HK-2 (cell line): Measurements from ENCODE around the gene RYR1.
"Not testable (repeated sequence)": the region's sequence is repeated elsewhere in the genome, so short reads cannot be mapped to it uniquely, and the experiment has no call there.

Experiments
- DNase-seq: peaks from one replicate; pipeline ENCODE4 v3.0.0-alpha.2; 2018; ENCODE audit not compliant: unreplicated experiment

Gene RYR1

DNA sequence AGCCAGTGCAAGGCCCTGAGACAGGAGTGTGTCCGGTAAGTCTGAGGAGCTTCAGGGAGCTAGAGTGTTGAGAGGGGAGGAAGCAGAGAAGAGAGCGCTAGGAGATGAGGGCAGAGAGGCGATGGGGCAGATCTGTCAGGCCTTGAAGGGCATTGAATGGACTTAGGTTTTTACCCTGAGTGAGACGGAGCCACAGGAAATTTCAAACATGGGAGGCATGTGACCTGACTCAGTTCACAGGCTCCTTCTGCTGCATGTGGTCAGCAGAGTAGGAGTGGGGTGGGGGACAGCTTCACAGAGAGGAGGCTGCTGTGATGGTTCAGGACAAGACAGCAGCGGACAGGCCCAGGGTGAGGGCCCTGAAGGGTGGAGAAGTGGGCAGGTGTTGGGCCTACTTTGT is 33.1 kb upstream of the RYR1 start:
- no peak for DNase-seq

DNA sequence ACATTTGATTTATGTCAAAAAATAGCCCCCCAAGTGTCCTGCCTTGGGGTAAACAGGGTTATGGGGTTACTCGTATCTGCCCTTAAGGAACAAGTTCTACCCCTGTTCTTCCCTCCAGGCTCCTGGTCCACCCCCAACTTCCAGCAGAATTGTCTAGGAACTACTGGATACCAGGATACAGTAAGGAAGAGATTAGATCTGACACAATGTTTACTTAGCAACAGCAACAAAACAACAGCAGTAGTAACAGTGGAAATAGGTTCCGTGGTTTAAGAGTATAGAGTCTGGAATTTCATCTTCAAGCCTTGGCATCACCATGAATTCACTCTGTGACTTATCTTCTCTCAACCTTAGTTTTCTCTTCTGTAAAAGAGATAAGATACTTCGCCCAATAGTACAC is 32.3 kb upstream of the RYR1 start:
- no peak for DNase-seq

DNA sequence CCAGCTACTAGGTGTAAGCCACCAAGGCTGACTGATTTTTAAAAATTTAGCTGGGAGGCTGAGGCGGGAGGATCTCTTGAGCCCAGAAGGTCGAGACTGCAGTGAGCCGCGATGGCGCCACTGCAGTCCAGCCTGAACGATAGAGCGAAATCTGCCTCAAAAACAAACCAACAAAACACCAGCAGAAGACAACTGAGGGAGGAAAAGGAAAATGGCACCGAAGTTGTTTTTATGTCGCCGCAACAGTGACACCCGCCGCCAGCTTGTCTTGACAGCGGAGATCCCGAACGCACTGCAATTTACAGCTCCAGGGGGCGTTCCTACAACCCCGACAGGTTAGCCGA is 30.9 kb upstream of the RYR1 start:
- no peak for DNase-seq

DNA sequence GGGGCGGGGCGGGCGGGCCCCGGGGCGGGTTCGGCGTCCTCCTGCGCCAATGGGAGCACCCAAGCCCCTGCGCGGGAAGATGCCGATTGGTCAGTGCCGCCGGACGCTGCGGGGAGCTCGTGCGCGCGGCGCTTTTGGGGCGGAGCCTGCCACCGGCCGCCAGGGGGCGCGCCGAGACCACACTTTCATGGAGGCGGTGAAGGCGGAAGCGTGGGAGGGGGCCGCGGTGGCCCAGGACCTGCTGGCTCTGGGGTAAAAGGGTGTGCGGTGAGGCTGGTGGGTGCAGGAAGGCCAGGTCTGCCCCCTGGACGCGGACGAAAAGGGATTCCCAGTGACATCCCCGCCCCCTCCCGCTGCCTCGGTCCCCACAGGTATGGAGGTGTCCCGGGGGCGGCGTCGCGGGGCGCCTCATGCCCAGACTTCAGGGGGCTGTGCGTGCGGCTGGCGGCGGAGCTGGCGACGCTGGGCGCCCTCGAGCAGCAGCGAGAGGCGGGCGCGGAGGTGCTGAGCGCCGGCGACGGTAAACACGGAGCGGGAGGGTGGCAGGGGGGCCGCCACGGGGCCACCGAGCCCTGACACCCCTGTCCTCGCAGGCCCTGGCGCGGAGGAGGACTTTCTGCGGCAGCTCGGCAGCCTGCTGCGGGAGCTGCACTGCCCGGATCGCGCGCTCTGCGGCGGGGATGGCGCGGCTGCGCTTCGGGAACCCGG is 30.4 kb upstream of the RYR1 start, which contains the start of gene FAM98C:
Gene FAM98C (plus strand): TSS at position 127 of the 708 bp plus-strand sequence. CDS start 61 bp downstream, at position 188.
- DNase-seq = peak; percentile 99

DNA sequence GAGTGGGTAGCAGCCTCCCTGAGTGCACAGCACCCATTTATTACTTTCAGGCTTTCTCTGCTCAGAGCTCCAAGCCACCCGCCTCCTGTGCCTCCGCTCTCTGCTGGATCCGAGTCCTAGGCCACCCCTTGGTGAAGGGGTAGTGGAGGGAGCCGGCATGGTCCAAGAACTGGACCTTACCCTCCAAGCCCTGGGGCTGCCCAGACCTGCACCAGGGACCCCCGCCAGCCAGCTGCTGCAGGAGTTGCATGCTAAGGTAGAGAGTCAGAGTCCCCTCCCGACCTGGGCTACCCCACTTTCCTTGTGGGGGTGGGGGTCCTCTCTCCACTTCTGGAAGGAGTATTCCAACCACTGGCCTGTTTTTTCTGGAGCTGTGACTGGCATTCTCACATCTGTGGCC is 28.6 kb upstream of the RYR1 start:
- DNase-seq = no peak

DNA sequence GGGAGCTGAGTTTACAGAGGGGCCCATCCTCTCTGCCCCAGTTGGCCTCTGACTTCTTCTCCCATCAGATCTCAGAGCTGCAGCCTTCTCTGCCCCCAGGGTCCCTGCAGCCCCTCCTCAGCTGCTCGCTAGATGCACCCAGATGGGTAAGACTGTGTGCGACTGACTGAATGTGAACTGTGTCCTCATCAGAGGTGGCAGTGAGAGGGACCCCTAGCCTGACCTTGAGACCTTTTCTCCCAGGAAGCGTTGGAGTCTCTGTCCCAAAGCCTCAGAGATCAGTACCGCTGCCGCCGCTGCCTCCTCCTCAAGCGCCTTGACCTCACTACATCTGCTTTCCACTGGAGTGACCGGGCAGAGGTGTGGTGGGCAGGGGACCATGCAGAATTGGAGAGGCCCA is 28.2 kb upstream of the RYR1 start:
- DNase-seq = no peak

DNA sequence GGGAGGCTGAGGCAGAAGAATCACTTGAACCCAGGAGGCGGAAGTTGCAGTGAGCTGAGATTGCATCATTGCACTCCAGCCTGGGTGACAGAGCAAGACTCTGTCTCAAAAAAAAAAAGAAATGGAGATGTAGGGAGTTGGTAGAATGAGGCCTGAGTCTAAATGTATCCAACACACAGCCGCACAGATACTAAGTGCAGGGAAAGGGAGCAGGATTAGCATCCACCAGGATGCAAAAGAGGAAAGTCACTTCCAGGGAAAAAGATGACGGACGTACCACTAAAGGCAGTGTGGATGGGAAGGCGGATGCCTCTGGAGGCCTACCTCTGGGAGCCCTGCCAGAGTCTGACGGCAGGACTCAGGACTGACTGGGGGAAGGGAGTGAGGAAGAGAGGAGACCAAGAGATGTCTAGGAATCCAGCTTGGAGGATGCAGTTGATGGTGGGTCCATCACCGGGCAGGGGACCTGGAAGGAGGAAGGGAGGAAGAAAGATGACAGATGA is 23.8 kb upstream of the RYR1 start:
- no peak for DNase-seq

DNA sequence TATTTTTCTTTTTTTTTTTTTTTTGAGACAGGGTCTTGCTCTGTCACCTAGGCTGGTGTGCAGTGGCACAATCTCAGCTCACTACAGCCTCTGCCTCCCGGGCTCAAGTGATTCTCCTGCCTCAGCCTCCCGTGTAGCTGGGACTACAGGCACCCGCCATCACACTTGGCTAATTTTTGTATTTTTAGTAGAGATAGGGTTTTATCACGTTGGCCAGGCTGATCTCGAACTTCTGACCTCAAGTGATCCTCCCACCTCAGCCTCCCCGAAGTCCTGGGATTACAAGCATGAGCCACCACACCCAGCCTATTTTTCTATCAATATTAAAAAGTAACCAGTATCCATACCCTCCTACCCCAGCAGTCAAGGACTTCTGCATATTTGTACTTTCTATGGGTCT is 23.1 kb upstream of the RYR1 start:
- DNase-seq = not testable (repeated sequence)

DNA sequence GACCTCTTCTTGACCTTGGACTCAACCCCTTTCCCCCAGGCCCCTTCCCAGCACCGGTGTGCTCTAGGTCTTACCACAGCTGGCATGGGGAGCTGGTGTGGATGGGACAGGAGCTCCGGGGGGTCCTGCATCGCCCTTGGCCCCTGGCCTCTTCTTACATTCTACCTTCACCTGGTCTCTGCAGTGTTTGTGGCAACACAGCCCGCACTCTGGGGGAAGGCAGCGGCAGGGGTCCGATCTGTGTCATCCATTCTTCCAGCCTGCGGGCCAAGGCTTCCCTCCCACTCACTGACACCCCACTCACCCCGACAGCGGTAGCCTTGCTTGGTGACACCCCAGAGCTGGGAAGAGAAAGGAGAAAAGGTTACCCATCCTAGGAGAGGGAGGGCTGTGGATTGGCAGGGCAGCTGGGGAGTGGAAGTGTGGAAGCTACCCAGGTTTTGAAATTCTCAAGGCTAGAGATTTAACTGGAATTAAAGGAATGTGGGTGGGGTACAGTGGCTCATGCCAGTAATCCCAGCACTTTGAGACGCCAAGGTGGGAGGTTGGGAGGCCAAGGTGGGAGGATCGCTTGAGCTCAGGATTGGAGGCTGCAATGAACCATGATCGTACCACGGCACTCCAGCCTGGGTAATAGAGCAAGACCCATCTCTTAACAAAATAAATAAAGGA is 22.3 kb upstream of the RYR1 start:
- no peak for DNase-seq

DNA sequence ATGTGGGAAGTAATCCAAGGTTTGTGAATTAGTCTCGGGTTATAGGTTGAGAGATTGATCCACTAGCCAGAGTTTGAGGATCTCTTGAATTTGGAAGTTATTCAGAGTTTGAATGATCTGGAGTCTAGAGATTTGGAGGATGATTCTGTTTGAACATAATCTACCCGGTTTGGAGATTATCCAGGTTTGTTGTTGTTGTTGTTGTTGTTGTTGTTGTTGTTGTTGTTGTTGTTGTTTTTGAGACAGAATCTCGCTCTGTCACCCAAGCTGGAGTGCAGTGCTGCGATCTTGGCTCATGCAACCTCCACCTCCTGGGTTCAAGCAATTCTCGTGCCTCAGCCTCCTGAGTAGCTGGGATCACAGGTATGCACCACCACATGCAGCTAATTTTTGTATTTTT is 21.6 kb upstream of the RYR1 start:
- not testable (repeated sequence) for DNase-seq

DNA sequence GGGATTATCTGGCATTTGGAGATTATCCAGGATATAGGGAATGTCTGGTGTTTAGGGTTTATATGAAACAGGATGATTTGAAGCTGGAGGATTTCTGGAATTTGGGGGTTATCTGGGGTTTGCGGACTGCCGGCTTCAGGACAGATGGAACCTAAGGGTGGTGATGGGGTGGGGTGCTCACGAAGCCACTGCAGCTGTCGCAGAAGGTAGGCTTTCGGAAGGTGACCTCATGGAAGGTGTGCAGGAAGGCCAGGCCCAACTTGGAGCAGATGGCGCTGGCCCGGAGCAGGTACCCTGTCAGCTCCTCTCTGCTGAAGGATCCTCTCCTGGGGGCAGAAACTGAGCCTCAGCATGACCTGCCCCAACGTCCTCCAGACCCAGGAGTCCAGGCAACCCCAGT is 21.0 kb upstream of the RYR1 start:
- DNase-seq = no peak

DNA sequence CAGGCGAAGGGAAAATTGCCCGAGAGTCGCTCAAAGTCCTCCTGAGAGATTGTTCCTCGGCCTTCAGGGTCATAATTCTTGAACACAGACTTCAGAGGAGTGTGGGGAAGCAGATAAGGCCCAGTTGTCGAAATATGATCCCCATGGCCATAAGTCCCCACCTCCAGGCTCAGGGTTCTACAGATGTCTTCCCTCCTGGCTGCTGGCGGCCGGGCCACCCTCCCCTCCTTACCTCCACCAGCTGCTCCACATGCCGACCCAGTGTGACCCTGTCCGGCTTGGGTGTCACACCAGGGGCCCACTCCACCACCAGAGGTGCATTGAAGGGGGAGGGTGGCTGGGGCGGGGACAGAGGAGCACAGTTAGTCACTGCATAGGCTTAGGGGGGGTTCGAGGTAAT is 20.5 kb upstream of the RYR1 start:
- no peak for DNase-seq

DNA sequence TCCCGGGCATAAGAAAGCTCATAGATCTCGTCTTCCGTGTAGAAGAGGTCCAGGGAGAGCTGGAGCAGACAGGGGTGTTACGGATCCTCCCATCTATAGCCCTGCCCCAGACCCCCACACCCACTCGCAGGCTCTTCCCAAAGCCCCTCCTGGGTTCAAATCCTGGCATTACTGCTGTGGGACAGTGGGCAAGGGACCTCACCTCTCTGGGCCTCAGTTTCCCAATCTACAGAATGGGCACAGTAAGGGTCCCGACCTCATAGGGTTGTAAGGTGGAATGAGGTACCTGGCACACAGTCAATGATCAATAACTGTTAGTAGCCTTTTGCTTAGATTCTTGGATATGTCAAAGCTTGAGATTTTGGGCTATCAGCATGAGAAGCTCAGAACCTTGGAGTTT is 20.1 kb upstream of the RYR1 start:
- no peak for DNase-seq

DNA sequence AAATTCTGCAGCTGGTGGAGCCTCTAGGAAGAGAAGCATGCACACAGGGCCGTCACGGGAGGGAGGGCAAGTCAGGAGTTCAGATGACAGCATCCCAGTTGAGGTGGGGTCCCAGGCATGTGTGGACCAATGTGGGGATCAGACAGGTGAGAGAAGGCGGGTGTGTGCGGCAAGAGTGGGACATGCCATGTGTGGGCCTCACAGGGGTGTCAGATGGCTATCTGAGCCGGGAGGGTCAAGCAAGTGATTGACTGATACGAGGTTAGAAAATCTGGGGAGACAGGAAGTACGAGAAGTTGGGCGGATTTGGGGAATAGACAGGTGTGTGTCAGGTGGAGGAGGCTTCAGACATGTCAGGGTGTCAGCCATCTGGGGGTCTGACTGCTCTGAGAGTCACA is 16.3 kb upstream of the RYR1 start:
- DNase-seq = no peak

DNA sequence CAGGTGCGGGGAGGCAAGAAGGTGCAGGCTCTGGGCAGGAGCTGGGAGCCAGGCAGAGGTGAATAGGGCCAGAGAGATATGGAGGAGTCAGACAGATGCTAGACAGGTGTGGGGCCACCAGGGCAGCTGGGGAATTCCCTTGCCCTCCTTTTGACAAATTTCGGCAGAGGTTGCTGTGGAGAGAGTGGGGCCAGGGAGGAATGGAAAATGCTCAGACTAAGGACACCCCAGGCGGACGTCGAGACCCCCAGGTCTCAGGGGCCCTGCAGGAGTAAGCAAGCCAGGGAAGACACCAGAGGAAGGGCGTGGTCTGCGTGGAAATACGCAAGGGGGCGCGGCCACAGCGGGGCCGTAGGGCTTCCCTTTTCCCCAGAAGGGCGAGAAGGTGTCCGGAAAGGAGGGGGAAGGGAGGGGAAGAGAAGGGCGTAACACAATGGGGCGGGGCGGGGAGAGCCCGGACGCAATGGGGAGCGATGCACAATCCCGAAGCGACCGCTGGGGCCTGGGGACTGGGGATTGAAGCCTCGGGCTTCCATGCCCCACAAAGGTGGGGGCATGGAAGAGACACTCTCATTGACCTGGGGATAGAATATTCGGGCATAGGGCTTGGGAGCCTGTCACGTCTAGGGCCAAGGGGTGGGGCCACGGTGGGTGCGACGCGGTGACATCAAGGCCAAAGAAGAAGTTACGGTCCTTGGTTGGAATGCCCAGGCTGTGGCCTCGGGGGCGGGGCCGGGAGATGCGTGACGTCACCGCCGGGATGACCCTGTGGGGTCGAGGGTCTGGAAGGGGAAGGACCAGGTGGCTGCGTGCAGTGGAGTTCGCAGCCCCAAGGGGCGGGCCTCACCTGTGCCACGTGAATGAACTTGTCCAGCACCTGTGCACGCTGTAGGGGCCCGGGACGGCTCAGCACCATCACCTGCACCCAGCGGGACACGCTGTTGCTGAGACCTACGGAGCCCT is 15.7 kb upstream of the RYR1 start:
- DNase-seq = no peak

DNA sequence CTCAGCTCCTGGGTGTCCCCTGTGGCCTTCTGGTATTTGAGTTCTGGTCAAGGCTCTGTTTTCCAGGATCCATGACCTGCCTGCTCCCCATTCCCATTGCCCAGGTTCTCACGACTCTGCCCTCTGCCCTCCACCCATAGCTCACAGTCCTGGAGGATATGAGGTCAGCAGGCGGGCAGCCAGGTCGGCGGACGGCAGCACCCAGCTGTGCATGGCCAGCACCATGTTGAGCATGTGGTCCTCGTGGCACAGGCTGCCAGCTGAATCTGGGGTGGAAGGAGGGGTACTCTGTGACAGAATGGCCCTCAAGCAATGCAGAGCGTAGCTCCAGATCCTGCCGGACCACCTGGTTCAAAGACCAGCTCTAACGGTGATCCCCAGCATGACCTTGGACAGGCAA is 12.6 kb upstream of the RYR1 start:
- DNase-seq = no peak

DNA sequence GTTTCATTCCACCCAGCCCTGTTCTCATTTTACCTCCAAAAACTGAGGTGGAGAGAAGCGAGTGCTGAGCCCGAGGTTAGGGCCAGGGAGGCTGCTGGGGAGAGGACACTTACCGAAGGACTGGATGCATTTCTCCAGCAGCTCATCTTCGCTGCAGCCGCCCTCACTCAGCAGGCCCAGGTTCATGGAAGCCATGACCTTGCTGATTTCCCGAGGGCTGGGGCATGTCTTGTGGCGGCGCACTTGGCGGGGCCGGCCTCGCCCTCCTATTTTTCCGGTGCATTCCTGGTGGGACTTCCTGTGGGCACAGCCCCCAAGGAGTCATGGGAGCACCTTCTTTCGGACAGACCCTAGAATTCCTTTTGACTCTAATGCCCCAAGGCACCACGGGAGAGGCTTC is 11.6 kb upstream of the RYR1 start:
- no peak for DNase-seq

DNA sequence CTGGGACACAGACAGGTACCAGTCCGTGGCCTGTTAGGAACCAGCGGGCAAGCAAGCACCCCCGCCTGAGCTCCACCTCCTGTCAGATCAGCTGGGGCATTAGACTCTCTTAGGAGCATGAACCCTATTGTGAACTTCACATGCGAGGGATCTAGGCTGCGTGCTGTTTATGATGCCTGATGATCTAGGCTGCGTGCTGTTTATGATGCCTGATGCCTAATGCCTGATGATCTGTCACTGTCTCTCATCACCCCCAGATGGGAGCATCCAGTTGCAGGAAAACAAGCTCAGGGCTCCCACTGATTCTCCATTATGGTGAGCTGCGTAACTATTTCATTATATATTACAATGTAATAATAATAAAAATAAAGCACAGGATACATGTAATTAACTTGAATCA is 11.1 kb upstream of the RYR1 start:
- DNase-seq = no peak

DNA sequence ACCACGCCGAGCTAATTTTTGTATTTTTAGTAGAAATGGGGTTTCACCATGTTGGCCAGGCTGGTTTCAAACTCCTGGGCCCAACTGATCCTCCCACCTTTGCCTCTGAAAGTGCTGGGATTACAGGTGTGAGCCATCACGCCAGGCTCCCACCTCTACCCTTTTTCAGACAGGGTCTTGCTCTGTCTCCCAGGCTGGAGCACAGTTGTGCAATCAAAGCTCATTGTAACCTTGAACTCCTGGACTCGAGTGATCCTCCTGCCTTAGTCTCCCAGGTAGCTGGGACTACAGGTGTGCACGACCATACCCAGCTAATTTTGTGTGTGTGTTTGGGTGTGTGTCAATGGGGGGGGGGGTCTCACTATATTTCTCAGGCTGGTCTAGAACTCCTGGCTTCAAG is 9.2 kb upstream of the RYR1 start:
- no peak for DNase-seq

DNA sequence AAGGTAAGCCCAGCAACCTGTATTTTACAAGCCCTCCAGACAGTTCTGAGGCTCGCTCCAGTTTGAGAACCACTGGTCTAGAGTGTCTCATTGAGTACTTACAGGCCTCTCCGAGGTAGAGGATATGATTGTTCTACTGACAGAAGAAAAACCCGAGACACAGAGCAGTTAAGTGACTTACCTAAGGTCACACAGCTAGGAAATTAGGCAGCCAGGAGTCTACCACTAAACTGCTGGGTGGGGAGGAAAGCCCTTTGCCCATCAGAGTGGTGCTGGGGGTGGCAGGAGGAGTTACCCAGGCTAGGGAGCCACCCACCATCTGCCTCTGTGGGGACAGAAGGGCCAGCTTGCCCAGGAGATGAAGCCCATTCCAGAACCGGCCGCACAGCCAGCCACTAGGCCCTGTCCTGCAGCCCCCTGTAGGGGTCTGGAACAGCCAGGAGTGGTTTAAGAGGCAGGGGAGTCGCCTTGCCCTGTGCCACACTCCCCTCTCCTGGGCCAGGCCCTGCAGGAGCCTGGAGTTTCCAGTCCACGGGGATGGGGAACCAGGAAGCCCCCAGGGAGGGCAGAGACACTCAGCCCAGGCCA is 8.2 kb upstream of the RYR1 start:
- no peak for DNase-seq

DNA sequence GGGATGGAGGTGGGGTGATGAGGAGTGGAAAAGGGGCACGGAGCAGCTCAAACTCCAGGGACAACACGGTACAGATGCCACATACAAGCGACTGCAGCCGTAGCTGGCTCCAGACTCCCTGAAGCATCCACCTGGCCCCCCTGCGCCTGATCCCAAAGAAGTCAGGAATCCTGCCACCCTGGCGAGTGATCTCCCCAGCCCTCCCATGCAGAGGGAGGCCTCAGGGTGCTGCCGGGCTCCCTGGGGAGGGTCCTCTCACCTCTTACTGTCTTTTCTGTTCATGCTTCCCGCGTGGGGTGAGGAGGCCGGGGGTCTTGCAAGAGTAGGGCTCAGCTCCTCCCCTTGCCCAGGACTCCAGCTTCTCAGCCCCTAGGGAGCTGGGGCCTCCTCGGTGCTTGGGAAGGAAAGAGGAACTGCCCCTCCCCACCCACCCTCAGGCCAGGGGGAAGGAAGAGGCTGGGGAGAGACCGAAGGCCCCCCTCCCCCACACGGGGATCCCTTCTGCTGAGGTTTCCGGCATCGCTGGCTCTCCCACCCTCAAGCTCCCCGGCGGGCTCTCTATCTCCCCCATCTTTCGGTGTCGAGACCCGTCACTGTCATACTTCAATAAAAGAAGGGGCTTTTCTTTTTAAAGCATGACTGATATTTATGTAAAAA is 7.6 kb upstream of the RYR1 start, which contains the start of gene RASGRP4:
Gene RASGRP4 (minus strand): TSS at position 410 of the 657 bp plus-strand sequence. CDS start 128 bp downstream, at position 282.
- DNase-seq = no peak
